Choroid plexus epithelial cell (primary cell): ENCODE results near the gene SPHK2.
"Not testable (repeated sequence)": the region's sequence is repeated elsewhere in the genome, so short reads cannot be mapped to it uniquely, and the experiment has no call there.

Experiments used
- DNase-seq: peaks from one replicate; pipeline ENCODE4 v3.0.0-alpha.2; 2010; ENCODE audit warnings: low read depth
- H3K4me3 ChIP-seq: 2 replicates; pipeline ENCODE4 v1.5.1; 2011; ENCODE audit warnings: low read depth, mild to moderate bottlenecking, control low read depth, low read length, moderate library complexity
- CTCF ChIP-seq: conservative IDR thresholded peaks from 2 replicates; pipeline ENCODE4 v1.5.1; 2011; ENCODE audit warnings: low read depth, mild to moderate bottlenecking, control low read depth, inconsistent platforms, low read length, moderate library complexity

SPHK2 gene

DNA sequence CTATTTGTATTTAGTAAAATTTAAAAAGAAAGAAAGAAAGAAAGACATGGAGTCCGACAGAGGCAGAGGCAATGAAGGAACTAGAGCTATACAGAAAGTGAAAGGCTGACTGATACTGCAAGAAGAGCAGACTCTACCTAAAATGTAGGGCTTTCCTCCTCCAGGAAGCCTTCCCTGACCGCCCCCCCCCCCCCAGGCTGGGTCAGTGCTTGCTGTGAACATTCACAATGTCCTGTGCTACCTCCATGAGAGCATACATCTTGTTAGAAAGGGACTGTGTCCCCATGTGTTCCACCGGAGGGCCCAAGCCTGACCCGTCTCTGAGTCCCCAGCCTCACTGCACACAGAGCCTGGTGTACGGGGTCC is 32.4 kb downstream of the SPHK2 start:
- no peak for TF ChIP-seq CTCF
- no peak overlapping the region for H3K4me3 ChIP-seq

GRCh38 chr19:48654299-48655059 is 35.2 kb downstream of the SPHK2 start:
- TF ChIP-seq CTCF, result no peak
- H3K4me3 ChIP-seq, result no peak overlapping the region

More for the DNA sequence above, 32.4 kb downstream of the SPHK2 start:
- DNase-seq, result no peak

DNA sequence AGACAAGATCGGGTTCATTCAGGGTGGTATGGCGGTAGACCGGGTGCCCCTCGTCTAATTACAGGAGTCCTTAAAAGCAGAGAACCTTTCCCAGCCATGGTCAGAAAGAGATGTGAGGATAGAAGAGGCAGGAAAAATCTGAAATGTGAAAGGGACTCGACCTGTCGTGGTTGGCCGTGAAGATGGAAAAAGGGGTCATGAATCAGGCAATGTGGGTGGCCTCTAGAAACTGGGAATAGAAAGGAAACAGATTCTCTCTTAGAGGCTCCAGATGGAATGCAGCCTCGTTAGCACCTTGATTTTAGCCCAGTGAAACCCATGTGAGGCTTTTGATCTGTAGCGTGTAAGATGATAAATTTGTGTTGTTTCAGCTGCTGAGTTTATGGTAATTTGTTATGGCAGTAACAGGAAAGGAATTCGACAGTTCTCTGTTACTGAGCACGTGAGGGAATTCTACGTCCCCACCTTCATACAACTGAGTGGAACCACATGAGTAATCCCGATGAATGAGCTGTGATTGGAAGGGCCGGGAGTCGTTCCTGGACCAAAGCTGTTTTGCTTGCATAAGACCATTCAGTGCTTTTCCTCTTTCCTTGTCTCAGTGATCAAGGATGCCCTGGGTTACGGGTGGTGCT is 37.7 kb downstream of the SPHK2 start:
- H3K4me3 ChIP-seq, result no peak overlapping the region
- TF ChIP-seq CTCF, result no peak
- peak; percentile 86 for DNase-seq

More at GRCh38 chr19:48654299-48655059, 35.2 kb downstream of the SPHK2 start:
- peak; percentile 30 for DNase-seq

DNA sequence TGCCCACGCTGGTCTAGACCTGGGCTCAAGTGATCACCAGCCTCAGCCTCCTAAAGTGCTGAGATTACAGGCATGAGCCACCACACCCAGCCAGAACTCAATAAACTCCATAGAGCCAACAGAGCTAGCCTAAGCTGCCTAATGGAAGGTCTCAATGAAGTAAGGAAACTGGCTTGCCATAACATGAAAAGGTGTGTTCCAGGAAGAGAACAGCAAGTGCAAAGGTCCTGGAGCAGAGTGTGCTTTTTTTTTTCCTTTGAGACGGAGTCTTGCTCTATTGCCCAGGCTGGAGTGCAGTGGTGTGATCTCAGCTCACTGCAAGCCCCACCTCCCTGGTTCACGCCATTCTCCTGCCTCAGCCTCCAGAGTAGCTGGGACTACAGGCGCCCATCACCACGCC is 38.5 kb downstream of the SPHK2 start:
- DNase-seq, H3K4me3 ChIP-seq: not testable (repeated sequence)

- no peak overlapping the region for H3K4me3 ChIP-seq
- no peak for DNase-seq
- TF ChIP-seq CTCF, result no peak
Observed at GRCh38 chr19:48658483-48658882, 39.2 kb downstream of the SPHK2 start.

DNA sequence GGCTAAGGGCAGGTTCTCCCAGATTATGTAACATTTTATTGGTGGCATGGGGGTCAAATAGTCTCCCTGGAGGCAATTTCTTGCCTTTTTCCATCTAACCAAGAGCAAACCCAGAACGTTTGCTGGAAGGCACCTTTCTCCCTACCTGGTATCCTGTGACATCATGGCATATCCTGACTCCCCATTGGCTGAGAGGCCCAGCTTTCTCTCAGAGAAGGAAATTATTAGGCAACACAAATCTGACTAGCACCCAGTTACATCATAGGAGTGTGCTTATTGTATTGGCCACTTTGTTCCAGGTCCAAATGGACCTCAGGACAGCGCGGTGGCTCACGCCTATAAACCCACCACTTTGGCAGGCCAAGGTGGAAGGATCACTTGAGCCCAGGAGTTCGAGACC is 40.5 kb downstream of the SPHK2 start:
- peak; percentile 66 for DNase-seq
- no peak for TF ChIP-seq CTCF

GRCh38 chr19:48660852-48661710 is 41.8 kb downstream of the SPHK2 start:
- peak; percentile 90 for DNase-seq
- H3K4me3 ChIP-seq, result no peak overlapping the region

More for the DNA sequence above, 40.5 kb downstream of the SPHK2 start:
- no peak overlapping the region for H3K4me3 ChIP-seq

More at GRCh38 chr19:48660852-48661710, 41.8 kb downstream of the SPHK2 start:
- no peak for TF ChIP-seq CTCF
